ENCODE data around the gene GPR83. TPM values are rescaled to one million over a fixed set of nuclear protein-coding genes. Genes with fewer than 3 reads are reported as not detected.

GPR83 gene
- total RNA-seq, 2 donors from 2014 or later: not detected

DNA sequence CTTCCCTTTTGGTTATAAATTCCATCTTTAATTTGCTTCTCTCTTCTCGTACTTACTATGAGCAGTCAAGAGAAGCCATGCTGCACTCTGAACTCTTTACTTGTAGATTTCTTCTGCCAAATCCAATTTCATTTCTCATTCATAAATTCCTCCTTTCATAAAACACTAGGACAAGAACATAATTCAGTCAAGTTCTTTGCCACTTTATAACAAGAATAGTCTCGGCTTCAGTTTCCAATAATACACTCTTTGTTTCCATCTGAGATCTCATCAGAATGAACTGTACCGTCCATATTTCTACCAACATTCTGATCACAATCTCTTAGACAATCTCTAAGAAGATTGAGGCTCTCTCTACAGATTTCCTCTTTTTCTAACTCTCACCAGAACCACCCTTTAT lies 71.7 kb downstream of the GPR83 start:
- no peak overlapping the region for H3K27ac ChIP-seq

DNA sequence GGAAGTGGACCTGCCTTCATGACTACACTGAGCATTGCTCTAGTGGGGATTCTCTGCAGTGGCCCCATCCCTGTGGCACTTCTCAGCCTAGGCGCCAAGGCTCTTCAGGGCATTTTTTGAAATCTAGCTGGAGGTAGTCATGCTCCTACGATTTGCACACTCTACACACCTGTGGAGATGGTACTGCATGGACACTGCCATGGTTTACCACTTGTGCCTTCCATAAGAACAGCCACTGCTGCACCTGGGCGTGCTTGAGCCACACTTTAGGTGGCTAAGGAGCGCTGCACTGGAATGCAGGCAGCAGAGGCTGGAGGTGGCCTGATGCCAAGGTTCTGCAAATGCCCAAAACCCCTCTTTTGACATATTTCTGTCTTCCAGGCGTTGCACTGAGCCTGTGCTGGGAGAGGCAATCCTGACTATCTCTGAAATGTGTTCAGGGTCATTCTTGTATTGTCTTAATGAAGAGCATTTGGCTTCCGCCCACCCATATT lies 72.6 kb downstream of the GPR83 start:
- ATAC-seq: no peak

More for the DNA sequence above, 71.7 kb downstream of the GPR83 start:
- H3K9me3 ChIP-seq: no peaks in the 10 kb centered on the region
- H3K36me3 ChIP-seq (replicated peaks in 1 of 2; ENCODE audit: insufficient read depth in 1 of 2, low read depth in 2 of 2): no peaks in the 10 kb centered on the region
- TF ChIP-seq POLR2A (IDR thresholded peaks at IDR 0.05): no peak
- no peak for TF ChIP-seq CTCF (IDR thresholded peaks at IDR 0.05)
- 63 to 78% methylated on average over 3 of the region's 3 CpGs for WGBS, 2 donors
- H3K4me1 ChIP-seq: no peaks in the 10 kb centered on the region
- intact Hi-C loops (cut with DNase I): no loop called here
- H3K27me3 ChIP-seq: no peaks in the 10 kb centered on the region
- H3K4me3 ChIP-seq: no peak overlapping the region
- DNase-seq (no peak), ATAC-seq (no peak)

More for the DNA sequence above, 72.6 kb downstream of the GPR83 start:
- H3K36me3 ChIP-seq (replicated peaks in 1 of 2; ENCODE audit: insufficient read depth in 1 of 2, low read depth in 2 of 2): no peaks in the 10 kb centered on the region
- H3K4me3 ChIP-seq: no peak overlapping the region
- intact Hi-C loops (cut with DNase I): no loop called here
- no peaks in the 10 kb centered on the region for H3K9me3 ChIP-seq
- WGBS, 2 donors: 62 to 76% methylated on average over 3 to 6 of the region's 6 CpGs
- H3K27me3 ChIP-seq: no peaks in the 10 kb centered on the region
- H3K27ac ChIP-seq: no peak overlapping the region
- no peak for DNase-seq
- no peak for TF ChIP-seq POLR2A (IDR thresholded peaks at IDR 0.05)
- TF ChIP-seq CTCF (IDR thresholded peaks at IDR 0.05): no peak
- no peaks in the 10 kb centered on the region for H3K4me1 ChIP-seq

Other genes starting within 250 kb of the GPR83 start
- not detected for gene IZUMO1R, start 96.8 kb downstream of the GPR83 start, total RNA-seq
- gene MRE11, start 92.4 kb upstream of the GPR83 start, total RNA-seq: 10 to 100 TPM in 1 of 2 donors, 1 to 10 TPM in 1; 9.2 to 18.9 TPM
- gene ANKRD49, start 92.6 kb upstream of the GPR83 start, total RNA-seq: 10 to 100 TPM; 12.5 to 13.5 TPM
- gene C11orf97, start 111.0 kb upstream of the GPR83 start, total RNA-seq: not detected
- 10 to 100 TPM; 10.5 to 13.5 TPM for gene FUT4, start 142.5 kb upstream of the GPR83 start, total RNA-seq
- 10 to 100 TPM in 1 of 2 donors, 1 to 10 TPM in 1; 6.5 to 13.2 TPM for gene PIWIL4, start 165.9 kb upstream of the GPR83 start, total RNA-seq

All from body of pancreas (tissue), 4 donors.